Left renal pelvis (tissue), 4 donors: ENCODE results near the gene ISOC2. TPM values are rescaled to one million over a fixed set of nuclear protein-coding genes. Genes with fewer than 3 reads are reported as not detected.
"Not testable (repeated sequence)": the region's sequence is repeated elsewhere in the genome, so short reads cannot be mapped to it uniquely, and the experiment has no call there.

Source experiments
- DNase-seq, 4 donors: peaks; one replicate each; pipeline ENCODE4 v3.0.0-alpha.2; 2013; ENCODE audit warnings: low read depth in 4 of 4, low spot score in 3 of 4
- polyA plus RNA-seq, 4 donors: library from polyadenylated mRNA; unstranded; fragments of 120-200 nt; gene quantifications; one replicate each; pipeline ENCODE4 v1.2.1, GENCODE V29; 2013; ENCODE audit not compliant: insufficient read length in 4 of 4

Gene ISOC2
- polyA plus RNA-seq, 4 donors = 30.2 to 52.6 (median 33.0) TPM

DNA sequence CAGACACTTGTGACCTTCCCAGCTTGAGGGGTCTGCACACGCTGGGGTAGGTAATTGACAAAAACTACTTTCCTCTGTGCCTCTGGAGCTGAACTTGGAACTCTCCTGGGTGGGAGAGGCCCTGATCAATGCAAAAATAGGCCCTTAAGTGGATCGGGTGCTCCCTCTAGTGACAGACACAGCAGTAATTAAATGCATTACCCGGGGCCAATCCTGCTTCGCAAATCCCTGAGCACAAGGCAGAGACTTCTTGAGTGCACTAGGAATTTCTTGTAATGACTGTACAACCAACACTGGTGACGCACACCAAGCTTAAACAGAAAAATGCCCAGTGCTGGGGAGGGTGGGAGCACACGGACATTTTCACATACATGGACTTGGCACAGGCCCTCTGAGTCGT, 43.3 kb downstream of the ISOC2 start:
- peak; percentile 52 to 72 (median 58) for DNase-seq

DNA sequence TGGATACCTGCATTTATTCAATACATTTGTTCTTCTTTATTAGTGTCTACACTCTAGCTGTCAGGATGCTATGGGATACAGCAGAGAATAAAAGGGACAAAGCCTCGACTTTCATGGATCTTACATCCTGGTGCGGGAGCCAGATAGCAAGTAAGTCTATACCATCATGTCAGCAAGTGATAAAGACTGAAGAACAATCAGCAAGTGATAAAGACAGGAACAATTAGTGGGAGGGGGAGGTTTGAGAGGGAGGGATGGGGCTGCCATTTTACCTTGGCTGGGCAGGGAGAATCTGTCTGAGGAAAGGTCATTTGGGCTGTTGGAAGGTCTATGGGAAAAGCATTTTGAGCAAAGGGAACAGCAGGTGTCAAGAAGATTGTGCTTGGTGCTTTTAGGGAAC, 51.3 kb downstream of the ISOC2 start:
- no peak for DNase-seq

DNA sequence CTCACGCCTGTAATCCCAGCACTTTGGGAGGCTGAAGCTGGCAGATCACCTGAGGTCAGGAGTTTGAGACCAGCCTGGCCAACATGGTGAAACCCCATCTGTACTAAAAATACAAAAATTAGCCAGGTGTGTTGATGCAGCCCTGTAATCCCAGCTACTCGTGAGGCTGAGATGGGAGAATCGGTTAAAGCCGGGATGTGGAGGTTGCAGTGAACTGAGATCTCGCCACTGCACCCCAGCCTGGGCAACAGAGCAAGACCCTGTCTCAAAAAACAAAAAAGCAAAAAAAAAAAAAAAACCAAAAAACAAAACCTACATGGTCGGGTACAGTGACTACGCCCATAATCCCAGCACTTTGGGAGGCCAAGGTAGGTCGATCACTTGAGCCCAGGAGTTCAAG, 52.3 kb downstream of the ISOC2 start:
- not testable (repeated sequence) for DNase-seq

DNA sequence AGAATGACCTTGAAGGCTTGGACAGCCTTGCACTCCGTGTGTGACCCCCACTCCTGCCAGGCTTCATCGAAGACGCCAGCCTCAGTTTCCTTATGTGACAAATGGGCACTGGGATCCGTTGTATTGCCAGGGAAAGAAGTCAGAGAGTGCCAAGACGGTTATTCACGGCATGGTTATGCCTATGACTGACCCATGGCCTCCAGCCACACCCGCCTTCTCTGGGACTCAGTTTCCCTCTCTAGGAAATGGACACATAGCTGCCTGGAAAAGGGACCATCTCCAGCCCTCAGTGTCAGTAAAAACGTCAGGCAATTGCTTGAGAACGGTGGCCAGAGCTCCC, 52.9 kb downstream of the ISOC2 start:
- DNase-seq = no peak

DNA sequence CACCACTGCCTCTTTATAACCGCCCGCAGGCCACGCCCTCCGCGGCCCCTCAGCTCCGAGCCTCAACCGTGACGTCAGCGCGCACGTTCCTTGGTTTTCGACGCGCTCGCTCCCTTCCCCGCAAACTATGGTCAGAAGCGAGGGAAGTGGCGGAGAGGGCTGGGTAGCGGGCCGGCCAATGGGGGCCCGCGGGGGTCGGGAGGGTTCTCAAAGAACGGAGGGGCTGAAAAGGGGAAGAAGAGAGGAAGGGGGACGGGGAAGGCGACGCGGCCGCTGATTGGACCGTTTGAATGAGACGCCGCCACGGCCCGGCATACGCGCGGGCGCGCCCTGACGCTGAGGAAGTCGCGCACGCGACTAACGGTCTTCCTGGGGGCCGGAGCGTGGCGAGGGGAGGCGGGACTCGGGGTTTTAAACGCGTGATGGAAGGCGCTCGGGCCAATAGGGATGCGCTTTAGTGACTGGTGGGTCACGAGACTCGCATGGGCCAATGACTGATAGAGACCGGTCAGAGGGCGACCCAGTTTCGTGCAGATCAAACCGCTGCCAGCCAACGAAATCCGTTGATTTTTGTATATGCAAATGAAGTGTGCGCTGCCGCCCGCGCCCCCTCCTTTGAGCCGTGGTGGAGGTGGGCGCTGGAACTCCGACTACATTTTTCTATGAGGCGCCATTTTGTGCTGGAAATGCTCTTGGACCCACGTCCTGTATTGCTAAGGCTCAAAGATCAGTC, 53.5 kb downstream of the ISOC2 start:
- peak; percentile 97 to 98 (median 98) for DNase-seq

DNA sequence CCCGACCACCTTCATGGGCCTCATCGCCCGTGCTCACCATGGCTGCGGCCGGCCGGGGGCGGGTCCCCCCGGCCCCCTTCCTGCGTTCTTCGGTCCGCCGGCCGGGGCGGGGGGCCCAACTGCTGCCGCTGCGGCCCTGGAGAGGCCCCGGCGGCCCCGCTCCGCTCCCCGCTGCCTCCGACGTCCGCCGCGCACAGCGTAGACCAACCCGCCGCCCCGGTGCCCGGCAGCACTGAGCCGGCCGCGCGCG, 54.0 kb downstream of the ISOC2 start, which contains the start of gene UBE2S:
UBE2S (minus strand) TSS at position 239 of the 250 bp plus-strand sequence; CDS start at position 40, 199 bp downstream.
- DNase-seq = not testable (repeated sequence)

DNA sequence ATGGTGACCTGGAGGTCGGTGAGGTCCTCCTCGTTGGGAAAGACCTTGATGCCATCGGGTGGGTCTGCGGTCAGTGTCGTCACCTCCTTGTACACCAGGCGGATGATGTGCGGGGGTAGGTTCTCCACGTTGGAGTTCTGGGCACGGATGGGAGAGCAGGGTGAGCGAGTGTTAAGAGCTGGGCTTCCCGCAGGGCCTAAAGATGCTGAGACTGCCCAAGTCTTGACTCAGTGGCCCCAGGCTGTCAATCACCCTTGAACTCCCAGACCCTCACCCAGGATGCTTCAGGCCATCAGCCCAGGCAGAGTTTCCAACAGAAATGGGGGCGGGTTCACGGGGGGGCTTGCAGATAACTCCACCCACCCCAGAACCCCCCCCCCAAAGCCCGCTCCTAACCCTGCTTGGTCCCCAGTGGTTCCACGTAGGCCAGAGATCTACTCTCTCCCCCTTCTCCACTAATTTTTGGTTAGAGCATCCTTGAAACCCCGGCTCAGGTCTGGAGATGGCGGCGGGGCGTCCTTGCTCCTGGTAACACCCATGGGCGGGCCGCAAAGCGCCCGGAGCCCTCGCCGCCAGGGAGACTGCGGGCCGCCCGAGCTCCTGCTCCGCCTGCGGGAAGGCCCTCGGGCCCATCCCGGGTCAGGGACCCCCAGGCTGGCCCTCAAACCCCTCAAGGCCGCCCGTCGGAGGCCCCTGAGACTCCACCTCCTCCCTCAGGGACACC, 54.5 kb downstream of the ISOC2 start:
- no peak for DNase-seq

DNA sequence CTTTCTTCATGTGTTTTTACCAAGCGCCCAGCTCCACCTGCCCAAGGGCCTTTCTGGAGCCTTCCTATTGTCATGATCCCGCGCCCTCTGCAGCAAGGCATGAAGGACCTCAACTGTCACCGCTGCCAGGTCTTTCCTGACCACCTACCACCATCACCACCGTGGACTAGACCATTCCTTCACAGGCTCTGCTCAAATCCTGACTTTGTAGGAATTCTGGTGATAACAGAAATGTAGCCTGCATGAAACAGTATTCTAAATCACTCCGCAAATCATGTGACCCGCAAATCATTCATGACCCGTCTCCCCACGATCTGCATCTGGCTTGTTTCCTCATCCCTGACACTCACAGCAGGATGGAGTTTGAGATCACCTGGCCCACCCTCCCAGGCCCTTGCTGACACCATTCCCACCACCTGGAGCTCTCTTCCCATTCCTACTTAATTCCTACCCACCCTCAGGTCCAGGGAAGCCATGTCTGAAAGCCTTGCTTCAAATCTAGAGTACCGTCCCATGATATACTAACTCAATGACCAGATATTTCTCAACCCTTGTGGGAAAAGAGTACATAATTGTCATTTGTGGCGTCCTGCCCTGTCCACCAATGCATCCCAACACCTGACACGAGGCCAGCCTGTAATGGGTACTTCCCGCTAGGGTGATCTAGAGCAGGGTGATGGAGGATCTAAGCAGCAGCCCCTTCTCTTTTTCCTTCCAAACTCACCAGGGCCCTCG, 55.2 kb downstream of the ISOC2 start:
- DNase-seq = no peak

DNA sequence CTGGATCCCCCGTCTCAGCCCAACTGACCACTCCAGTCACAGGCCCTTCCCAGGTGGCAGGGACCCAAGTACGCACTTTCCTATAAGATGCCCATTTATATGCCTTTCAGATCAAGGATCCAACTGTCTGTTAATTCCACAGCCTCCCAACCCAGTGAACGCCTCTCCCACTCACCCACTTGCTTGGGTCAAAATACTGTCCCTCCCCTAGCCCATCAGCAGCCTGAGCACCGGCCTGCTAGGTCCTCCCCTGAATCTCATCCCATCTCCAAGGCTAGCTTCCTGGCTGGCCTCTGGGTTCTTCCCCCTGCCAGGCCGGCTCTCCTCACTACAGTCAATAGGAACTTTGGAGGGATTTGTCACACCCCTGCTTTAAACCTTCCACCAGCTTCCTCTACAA, 55.8 kb downstream of the ISOC2 start:
- no peak for DNase-seq

Other genes starting within 250 kb of the ISOC2 start
- gene TMEM86B, start 232.9 kb downstream of the ISOC2 start, polyA plus RNA-seq = 1 to 10 TPM; 2.1 to 5.7 (median 4.0) TPM
- 10 to 100 TPM; 30.0 to 58.5 (median 41.8) TPM for gene PPP6R1, start 202.6 kb downstream of the ISOC2 start, polyA plus RNA-seq
- gene HSPBP1, start 181.5 kb downstream of the ISOC2 start, polyA plus RNA-seq = 10 to 100 TPM; 20.7 to 46.5 (median 25.4) TPM
- 10 to 100 TPM; 12.8 to 20.6 (median 15.5) TPM for gene BRSK1, start 177.6 kb downstream of the ISOC2 start, polyA plus RNA-seq
- gene TMEM150B, start 136.3 kb downstream of the ISOC2 start, polyA plus RNA-seq = 1 to 10 TPM in 2 of 4 donors, under 1 TPM in 2; 0.80 to 2.0 (median 1.0) TPM
- 10 to 100 TPM; 13.3 to 33.5 (median 17.0) TPM for gene KMT5C, start 121.8 kb downstream of the ISOC2 start, polyA plus RNA-seq
- gene COX6B2, start 106.9 kb downstream of the ISOC2 start, polyA plus RNA-seq = 1 to 10 TPM in 2 of 4 donors, under 1 TPM in 2; 0.49 to 1.5 (median 0.83) TPM
- gene GARIN5B, start 98.4 kb downstream of the ISOC2 start, polyA plus RNA-seq = under 1 TPM; 0.13 to 0.31 (median 0.17) TPM
- gene IL11, start 91.2 kb downstream of the ISOC2 start, polyA plus RNA-seq = 1 to 10 TPM in 2 of 4 donors, under 1 TPM in 2; 0.79 to 1.7 (median 1.1) TPM
- gene TMEM190, start 84.8 kb downstream of the ISOC2 start, polyA plus RNA-seq = under 1 TPM in 2 of 4 donors, not detected in 2; 0.72 to 0.76 TPM
- 1 to 10 TPM in 1 of 4 donors, under 1 TPM in 3; 0.31 to 2.2 (median 0.49) TPM for gene TMEM238, start 77.3 kb downstream of the ISOC2 start, polyA plus RNA-seq
- gene RPL28, start 75.7 kb downstream of the ISOC2 start, polyA plus RNA-seq = 1,000 to 10,000 TPM in 2 of 4 donors, 100 to 1,000 TPM in 2; 965 to 1,435 (median 1,000) TPM
- gene UBE2S, start 53.9 kb downstream of the ISOC2 start, polyA plus RNA-seq = 10 to 100 TPM; 42.3 to 56.0 (median 48.8) TPM
- gene SHISA7, start 18.3 kb downstream of the ISOC2 start, polyA plus RNA-seq = under 1 TPM; 0.13 to 0.33 (median 0.22) TPM
- gene C19orf85, start 3.1 kb upstream of the ISOC2 start, polyA plus RNA-seq = not detected
- gene ZNF628, start 15.0 kb upstream of the ISOC2 start, polyA plus RNA-seq = 1 to 10 TPM; 2.1 to 5.3 (median 3.2) TPM
- gene NAT14, start 23.5 kb upstream of the ISOC2 start, polyA plus RNA-seq = 10 to 100 TPM; 31.4 to 56.7 (median 46.4) TPM
- gene SSC5D, start 26.8 kb upstream of the ISOC2 start, polyA plus RNA-seq = 1 to 10 TPM; 1.9 to 7.0 (median 3.1) TPM
- gene SBK2, start 75.5 kb upstream of the ISOC2 start, polyA plus RNA-seq = under 1 TPM; 0.36 to 0.96 (median 0.80) TPM
- gene SBK3, start 83.9 kb upstream of the ISOC2 start, polyA plus RNA-seq = under 1 TPM in 1 of 4 donors, not detected in 3; 0.15 TPM
- gene ZNF579, start 119.2 kb upstream of the ISOC2 start, polyA plus RNA-seq = 10 to 100 TPM; 12.8 to 22.2 (median 14.1) TPM
- 10 to 100 TPM; 19.0 to 24.4 (median 19.7) TPM for gene FIZ1, start 137.9 kb upstream of the ISOC2 start, polyA plus RNA-seq
- gene ZNF524, start 138.6 kb upstream of the ISOC2 start, polyA plus RNA-seq = 10 to 100 TPM in 1 of 4 donors, 1 to 10 TPM in 3; 4.6 to 13.3 (median 6.7) TPM
- gene ZNF865, start 144.0 kb upstream of the ISOC2 start, polyA plus RNA-seq = 10 to 100 TPM in 1 of 4 donors, 1 to 10 TPM in 3; 6.8 to 13.0 (median 7.9) TPM
- 10 to 100 TPM in 2 of 4 donors, 1 to 10 TPM in 2; 5.3 to 14.2 (median 9.9) TPM for gene ZNF784, start 162.9 kb upstream of the ISOC2 start, polyA plus RNA-seq
- gene ZNF580, start 179.4 kb upstream of the ISOC2 start, polyA plus RNA-seq = 10 to 100 TPM; 36.3 to 63.9 (median 38.9) TPM
- gene ZNF581, start 182.0 kb upstream of the ISOC2 start, polyA plus RNA-seq = 10 to 100 TPM; 19.1 to 32.4 (median 23.7) TPM
- gene CCDC106, start 186.6 kb upstream of the ISOC2 start, polyA plus RNA-seq = 10 to 100 TPM; 14.5 to 29.6 (median 19.3) TPM
- gene U2AF2, start 193.4 kb upstream of the ISOC2 start, polyA plus RNA-seq = 100 to 1,000 TPM; 146 to 227 (median 159) TPM
- gene EPN1, start 213.6 kb upstream of the ISOC2 start, polyA plus RNA-seq = 100 to 1,000 TPM in 2 of 4 donors, 10 to 100 TPM in 2; 66.6 to 152 (median 94.9) TPM